ENCODE data around the gene PTK7.

DNA sequence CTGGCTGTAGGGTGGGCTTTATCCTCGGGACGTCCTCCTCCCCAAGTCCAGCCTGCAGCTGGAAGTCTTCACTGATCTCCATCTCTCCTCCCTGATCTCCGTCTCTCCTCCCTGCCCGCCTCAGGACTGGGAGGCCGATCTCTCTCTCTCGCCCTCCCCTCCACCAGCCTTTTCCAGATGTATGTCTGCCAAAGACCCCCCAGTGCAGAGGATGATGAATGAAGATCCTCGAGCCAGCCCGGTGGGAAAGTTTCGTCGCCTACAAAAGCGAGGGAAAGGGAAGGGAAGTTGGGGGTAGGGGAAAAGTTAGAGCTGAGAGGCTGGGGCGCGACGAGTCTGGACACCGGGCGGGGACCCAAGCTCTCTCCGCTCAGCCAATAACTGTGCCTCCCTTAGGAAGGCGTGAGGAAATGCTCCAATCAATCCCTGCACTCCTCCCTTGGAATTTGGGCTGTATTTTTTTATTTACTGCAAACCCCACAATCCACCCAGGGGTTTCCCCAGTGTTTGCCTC, 94.4 kb downstream of the PTK7 start:
- TF ChIP-seq, protein P1, sequence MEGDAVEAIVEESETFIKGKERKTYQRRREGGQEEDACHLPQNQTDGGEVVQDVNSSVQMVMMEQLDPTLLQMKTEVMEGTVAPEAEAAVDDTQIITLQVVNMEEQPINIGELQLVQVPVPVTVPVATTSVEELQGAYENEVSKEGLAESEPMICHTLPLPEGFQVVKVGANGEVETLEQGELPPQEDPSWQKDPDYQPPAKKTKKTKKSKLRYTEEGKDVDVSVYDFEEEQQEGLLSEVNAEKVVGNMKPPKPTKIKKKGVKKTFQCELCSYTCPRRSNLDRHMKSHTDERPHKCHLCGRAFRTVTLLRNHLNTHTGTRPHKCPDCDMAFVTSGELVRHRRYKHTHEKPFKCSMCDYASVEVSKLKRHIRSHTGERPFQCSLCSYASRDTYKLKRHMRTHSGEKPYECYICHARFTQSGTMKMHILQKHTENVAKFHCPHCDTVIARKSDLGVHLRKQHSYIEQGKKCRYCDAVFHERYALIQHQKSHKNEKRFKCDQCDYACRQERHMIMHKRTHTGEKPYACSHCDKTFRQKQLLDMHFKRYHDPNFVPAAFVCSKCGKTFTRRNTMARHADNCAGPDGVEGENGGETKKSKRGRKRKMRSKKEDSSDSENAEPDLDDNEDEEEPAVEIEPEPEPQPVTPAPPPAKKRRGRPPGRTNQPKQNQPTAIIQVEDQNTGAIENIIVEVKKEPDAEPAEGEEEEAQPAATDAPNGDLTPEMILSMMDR (IDR thresholded peaks at IDR 0.05; ENCODE audit: insufficient read depth, low read length, poor library complexity, severe bottlenecking): no peak
- TF ChIP-seq EZH2phosphoT487 (conservative IDR thresholded peaks at IDR 0.05; ENCODE audit: low read length): no peak

Data from SU-DHL-6 (cell line).